Raji (cell line): ENCODE measurements around the gene USP6.

Source experiments
- POLR2A ChIP-seq: IDR thresholded peaks from 2 replicates; pipeline ENCODE4 v1.6.1; 2011; ENCODE audit warnings: low read depth, low read length, control low read depth; ENCODE audit not compliant: insufficient read depth

The USP6 gene

DNA sequence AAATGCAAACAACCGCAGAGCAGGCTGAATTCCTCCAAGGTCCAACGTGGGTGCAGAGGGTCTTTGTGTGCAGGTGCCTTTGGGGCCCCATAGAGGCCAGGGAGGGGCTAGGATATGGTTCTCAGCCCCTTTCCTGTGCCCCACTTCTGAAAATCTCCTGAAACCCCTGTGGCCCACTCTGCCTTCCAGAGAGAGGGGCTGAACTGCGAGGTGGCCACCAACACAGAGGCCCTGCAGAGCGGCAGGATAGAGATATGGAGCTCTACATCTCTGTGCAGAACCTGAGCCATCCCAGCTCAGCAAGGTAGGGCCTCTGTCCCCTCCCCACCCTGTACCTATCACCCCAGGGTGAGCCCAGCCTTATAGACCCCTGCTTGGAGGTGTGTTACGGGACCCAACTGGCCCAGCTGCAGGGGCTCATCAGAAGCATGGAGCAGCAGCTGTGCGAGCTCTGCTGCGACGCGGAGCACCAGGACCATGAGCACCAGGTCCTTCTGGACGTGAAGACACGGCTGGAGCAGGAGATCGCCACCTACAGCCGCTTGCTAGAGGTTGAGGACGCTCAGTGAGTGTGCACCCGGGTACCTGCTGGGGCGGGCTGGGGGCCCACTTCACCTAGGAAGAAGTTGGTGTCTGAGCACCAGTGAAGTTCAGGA, 5.5 kb downstream of the USP6 start:
- TF ChIP-seq POLR2A = no peak

DNA sequence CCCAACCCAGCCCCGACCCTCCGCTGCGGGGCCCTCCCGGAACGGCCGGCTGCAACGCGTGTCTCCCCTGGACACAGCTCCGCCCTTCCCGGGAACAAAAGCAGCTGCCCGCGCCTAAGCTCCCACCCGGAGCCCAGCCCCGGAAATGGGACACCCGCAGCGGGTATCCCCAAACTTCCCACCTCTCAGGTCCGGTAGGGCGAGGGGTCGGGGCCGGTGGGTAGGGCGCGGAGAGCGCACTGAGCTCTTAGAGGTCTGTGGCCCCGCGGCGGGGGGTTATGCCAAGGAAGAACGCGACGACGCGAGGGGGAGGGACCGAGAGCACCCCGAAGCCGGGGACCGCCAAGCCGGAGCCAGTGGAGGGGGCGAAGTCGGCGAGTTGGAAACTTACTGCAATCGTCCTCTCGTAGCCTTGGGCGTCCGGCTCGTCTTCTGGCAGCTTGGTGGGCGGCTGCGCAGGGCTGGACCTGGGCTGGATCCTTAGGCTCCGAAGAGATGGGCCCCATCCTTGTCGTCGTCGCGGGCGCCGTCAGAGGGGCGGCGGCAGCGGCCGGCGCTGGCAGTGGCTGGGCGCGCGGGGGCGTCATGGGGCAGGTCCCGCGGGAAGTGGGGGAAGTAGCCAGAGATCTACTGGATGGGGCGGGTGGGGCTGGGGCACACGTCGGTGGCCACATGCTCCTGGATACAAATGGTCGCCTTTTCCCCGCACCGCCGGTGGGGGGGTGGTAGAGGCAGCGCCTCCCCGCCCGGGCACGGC, 6.9 kb downstream of the USP6 start:
- no peak for TF ChIP-seq POLR2A

DNA sequence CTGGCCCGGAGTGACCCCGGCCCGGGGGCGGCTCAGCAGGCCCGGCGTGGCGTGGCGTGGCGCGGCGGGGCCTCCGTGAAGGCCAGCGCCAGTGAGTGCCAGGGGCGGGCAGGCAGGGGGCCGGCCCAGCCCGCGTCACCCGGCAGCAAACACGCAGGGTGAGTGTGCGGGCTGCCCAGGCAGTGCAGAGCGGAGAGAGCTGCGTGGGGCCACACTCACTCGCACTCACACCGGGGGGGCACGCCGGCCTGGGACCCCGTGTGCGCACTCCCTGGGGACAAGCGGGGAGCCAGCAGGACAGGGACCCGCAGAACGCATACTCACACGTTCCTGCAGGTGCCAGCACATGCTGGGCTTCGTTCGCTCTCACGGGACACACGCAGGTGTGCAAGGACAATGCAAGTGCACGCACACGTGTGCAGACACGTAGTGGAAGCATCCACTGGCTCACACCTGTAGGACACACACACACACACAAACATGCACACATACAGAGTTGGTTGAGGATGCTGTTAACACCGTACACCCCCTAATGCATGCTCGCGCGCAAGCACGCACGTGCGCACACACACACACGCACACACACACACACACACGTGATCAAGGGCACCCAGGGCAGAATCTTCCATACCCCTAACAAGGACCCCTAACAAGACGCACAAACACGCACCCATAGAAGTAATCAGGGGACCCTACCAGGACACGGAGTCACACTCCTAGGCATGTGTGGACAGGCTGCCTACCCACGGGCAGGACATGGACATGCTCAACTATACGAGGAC, 7.7 kb downstream of the USP6 start:
- TF ChIP-seq POLR2A = no peak

DNA sequence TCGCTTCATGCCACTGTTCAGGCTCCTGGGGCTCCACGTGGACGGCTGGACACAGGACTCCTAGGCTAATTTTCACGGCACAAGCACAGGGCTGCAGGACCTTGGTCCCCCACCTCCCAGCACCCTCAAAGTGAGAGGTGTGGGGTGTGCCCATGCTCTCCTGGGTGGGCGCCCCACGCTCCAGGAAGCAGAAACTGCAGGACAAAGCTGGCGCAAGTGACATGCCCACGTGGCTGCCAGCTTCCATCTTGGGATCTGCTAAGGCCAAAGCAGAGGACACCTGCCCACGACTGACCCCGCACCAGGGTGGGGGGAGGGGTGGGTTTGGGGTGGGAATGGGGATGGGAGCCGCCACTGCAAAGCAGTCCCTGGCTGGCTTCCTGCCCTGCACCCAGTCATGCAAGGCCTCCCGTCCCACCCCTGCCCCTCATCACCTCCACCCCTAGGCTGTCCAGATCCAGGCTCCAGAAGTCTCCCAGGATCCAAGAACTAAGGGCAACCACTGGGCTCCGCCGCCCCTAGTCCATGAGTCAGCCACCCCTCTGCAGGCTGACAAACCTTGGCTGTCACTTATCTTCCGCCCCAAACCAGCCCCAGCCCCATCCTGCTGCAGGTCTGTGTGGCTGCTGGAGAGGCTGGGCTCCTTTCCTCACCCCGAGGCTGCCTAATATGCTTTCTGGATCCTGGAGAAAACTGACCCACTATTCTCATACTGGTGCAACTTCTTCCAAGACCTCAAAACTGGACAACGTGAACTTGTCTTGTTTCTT, 11.1 kb downstream of the USP6 start:
- TF ChIP-seq POLR2A = no peak

DNA sequence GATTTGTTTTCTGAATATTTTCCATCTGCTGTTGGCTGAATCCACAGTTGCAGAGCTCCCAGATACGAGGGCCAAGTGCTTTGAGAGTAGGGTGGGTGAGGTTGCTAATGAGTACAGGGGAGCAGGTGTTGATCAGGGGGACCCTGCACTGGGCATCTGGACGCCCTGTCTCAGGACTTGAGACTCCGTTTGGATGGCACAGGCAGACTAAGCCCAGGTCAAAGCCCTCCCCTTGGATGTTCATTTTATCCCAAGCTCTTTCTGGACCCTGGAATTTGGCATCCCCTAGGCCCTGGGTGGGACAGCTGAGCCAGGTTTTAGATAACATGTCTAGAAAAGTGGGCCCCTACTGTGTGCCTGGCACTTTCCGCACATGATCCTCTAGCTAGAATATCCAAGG, 12.1 kb downstream of the USP6 start:
- no peak for TF ChIP-seq POLR2A

DNA sequence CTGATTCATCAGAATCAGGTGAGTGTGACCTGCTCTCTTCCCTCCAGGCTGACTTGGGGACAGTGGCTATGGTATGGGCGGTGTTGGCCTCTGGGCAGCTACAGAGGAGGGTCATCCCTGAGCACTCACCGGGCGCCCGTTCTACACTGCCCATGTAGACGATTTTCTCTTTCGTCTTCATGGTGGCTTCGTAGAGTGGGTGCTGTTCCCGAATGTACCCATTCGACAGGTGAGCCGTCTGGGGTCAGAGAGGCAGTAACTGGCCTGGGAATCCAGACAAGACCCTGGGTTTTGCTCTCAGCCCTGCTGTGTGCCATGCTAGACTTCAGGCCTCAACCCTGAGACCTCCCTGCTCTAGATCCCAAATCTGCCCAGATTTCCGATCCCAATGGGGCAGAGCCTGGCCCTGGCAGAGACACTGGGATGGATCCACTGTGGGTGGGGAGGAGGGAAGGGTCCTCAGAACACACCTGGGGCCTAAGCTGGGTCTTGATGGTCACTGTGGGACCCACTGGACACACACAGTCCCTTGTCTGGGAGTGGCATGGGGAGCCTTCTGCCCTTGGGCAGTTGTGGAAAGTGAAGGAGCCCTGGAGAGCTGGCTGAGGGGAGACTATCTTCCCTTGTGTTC, 13.2 kb downstream of the USP6 start:
- no peak for TF ChIP-seq POLR2A

DNA sequence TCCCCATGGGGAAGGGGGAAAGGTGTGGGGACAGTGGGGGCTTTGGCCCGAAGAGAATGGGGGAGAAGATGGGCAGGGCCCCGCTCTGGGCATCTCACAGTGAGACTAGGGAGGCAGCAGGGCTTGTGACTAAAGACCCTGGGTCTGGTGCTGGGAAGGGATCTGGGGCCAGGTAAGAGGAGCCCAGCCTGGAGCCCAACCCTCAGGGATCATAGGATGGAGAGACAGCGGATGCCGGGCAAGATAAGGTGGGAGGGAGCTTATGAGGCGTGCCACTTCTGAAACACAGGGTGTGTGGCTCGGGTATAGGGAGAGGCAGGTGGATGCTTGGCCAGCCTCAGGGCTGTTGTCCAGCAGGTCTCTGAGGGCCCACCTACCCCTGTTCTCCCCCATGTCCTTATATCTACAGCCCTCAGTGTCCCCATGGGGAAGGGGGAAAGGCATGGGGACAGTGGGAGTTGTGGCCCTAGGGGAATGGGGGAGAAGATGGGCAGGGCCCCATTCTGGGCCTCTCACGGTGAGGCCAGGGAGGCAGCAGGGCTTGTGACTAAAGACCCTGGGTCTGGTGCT, 15.4 kb downstream of the USP6 start:
- TF ChIP-seq POLR2A = no peak

DNA sequence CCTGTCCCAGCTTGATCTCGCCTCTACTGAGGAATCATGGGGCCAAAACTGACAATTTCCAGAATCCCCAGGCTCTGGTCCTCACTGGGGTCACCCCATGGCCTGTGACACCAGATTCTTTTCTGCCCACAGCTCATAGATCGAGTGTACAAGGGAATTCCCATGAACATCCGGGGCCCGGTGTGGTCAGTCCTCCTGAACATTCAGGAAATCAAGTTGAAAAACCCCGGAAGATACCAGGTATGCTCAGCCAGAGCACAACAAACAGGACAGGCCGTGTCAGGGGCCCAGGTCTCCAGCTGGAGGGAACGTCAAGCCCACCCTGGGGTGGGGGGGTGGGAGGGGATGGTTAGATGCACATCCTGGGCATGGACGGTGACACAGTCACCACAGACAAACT, 17.5 kb downstream of the USP6 start:
- no peak for TF ChIP-seq POLR2A

DNA sequence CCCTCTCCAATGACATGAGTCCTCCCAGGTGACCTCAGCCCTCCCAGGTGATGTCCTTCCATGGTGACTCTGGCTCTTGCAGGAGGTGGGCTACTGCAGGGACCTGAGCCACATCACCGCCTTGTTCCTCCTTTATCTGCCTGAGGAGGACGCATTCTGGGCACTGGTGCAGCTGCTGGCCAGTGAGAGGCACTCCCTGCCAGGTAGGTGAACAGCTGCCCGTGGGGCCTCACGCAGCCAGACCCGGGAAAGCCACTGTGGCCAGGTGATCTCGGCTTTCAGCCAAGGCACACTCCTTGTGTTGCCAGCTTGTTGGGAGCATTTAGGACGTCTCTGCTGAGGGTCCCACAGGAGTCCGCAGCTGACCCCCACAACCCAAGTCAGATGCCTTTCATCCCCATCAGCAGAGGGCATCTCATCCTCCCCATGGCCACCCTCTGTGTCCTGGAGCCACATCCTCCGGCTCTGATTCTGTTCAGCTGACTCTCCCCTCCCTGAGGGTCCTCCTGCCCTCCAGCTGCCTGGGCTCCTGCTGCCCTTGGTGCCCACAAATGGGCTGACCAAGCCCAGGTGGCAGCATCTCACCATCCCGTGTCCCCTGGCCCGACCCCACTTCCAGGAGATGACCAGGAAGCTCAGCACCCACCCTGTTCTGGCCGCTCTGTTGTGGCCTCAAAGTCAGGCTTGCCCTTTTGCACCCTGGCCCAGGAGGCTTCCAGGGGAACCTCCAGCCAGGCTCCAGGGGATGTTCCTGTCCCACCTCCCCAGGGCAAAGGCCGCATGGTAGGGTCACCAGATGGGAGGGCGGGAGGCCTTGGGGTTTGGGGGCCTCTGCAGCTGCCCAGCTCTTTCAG, 20.1 kb downstream of the USP6 start:
- no peak for TF ChIP-seq POLR2A

DNA sequence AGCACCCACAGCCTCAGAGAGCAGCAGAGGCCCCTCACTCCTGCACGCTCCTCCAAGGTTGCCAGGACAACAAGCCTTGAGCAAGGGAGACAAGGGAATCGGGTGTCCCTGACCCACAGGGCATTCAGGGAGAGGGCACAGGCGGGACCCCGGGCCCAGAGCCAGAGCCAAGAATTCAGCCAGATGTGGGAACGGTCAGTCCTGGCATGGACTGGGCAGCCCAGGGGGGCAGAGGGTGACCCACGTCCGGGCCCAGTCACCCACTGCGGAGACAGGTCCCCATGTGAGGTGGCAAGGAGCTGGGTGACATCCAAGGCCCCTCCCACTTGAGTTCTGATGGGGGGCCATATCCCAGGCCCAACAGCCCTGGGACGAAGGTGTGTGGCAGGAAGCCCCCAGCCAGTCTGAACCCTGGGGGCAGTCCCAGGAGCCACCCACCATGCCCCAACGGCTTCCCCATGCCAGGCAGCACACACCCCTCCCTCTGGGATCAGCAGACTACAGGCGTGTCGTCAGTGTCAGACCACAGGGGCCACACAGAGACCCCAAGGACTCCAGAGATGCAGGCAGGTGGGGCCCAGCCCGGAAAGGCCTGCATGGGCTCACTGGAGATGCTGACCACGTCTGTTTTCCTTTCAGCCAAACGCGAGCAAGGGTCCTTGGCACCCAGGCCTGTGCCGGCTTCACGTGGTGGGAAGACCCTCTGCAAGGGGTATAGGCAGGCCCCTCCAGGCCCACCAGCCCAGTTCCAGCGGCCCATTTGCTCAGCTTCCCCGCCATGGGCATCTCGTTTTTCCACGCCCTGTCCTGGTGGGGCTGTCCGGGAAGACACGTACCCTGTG, 23.0 kb downstream of the USP6 start:
- no peak for TF ChIP-seq POLR2A

DNA sequence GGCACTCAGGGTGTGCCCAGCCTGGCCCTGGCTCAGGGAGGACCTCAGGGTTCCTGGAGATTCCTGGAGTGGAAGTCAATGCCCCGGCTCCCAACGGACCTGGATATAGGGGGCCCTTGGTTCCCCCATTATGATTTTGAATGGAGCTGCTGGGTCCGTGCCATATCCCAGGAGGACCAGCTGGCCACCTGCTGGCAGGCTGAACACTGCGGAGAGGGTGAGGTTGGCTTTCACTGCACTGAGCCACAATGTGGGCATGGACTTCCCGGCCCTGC, 23.6 kb downstream of the USP6 start:
- no peak for TF ChIP-seq POLR2A

DNA sequence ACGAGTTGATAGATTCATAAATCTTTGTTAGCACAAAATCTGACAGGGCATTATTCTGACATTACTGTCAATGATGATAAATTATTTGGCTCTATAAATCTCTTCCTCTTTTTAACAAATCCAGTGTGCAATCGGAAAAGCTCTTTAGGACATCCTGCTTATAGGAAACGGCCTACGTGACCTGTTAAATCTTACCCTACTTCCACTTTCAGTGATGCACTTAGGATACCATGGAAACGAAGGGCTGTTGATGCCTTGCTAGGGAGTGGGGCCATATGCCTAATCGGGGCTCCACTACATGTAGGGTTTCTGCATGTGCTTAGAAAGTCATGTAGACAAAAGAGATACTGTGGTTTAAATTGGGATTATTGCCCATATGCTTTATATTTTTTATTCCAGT, 48.6 kb downstream of the USP6 start:
- TF ChIP-seq POLR2A = no peak

DNA sequence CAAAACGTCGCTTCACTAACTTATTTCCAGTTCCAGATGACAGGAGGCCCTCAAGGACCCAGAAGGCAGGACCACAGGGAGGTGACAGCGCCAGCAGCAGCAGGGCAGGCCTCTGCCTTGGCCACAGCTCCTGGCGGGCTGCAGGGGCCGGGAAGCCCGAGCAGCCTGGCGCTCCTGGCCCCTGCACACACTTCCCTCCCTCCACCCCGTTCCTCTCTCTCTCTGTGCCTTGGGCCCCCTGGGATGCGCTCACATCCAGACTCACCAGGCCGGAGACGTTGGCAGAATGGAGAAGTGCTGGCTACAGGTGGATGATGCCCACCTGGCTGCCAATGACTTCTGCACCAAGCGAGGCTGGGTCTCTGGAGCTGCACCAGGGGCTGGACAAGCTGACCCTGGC, 63.2 kb downstream of the USP6 start:
- TF ChIP-seq POLR2A = no peak
